ENCODE data around the gene LTBR.

The LTBR gene

DNA sequence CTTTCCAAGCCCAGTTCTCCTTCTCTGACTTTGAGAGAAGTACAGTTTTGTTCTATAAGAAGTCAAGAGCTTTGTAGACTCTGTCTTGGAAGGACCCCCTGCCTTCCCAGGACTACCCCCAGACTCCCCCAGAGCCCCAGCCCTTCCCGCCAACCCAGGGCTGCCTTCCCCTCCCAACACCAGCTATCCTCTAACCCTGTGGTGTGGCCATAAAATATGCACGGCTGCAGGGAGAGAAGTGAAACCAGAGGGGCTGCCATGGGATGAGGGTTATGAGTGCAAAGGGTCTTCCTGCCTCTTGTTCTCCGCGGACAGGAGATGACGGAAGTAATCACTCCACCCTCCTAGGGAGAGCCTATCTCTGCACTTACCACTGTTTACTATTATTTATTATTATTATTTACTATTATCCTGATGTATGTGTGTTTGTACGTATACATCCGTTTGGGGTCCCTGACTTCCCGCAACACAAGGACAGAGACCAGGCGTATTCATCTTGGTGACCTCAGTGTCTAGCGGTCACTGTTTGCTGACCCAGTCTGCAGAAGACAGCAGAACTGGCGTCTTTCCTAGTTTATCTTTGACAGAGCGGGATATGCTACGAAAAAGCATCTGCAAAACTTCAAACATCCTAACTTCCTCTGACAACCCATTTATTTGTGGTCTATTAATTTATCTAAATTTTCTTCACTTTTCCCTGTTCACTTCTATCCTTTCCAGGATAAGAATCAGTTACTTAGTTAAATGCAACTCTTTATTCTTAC lies 5.1 kb upstream of the LTBR start:
- no peak overlapping the region for H3K4me3 ChIP-seq (ENCODE audit: low read depth, low read length)
- TF ChIP-seq, protein P1, sequence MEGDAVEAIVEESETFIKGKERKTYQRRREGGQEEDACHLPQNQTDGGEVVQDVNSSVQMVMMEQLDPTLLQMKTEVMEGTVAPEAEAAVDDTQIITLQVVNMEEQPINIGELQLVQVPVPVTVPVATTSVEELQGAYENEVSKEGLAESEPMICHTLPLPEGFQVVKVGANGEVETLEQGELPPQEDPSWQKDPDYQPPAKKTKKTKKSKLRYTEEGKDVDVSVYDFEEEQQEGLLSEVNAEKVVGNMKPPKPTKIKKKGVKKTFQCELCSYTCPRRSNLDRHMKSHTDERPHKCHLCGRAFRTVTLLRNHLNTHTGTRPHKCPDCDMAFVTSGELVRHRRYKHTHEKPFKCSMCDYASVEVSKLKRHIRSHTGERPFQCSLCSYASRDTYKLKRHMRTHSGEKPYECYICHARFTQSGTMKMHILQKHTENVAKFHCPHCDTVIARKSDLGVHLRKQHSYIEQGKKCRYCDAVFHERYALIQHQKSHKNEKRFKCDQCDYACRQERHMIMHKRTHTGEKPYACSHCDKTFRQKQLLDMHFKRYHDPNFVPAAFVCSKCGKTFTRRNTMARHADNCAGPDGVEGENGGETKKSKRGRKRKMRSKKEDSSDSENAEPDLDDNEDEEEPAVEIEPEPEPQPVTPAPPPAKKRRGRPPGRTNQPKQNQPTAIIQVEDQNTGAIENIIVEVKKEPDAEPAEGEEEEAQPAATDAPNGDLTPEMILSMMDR (conservative IDR thresholded peaks at IDR 0.05; ENCODE audit: low read depth, low read length), result no peak
- no peak for DNase-seq (ENCODE audit: low read depth)

DNA sequence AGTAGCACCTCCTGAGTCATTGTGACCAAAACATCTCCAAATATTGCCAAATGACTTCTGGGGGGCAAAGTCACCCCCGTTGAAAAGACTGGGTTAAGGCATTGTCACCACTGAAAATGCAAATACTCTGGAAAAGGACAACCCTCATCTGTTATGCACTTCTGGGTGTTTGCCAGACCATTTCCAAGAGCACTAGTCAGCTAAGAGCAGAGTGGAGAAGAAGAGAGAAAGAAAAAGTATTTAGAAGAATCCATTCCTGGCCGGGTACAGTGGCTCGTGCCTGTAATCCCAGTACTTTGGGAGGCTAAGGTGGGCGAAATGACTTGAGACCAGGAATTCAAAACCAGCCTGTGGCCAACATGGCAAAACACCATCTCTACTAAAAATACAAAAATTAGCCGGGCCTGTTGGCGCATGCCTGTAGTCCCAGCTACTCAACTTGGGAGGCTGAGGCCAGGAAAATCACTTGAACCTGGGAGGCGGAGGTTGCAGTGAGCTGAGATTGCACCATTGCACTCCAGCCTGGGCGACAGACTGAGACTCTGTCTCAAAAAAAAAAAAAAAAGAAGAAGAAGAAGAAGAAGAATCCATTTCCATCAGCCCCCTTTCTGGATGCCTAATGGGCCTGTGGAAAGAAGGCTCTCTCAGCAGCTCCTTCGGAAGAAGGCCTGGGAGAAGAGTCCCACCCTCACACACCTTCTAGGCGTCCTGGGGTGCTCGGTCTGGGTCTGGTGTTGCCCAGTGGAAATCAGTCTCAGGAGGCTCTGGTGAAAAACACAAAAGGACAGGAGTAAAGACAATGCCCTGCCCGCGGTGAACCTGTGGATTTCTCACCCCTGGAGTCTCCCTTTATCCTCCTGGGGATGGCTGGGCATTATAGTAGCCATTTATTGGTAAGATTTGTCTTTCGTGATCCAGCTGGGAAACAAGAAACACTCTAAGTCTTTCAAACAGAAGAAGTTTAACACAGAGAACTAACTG lies 3.5 kb upstream of the LTBR start:
- peak; percentile 65 for DNase-seq (ENCODE audit: low read depth)
- H3K4me3 ChIP-seq (ENCODE audit: low read depth, low read length), result no peak overlapping the region
- TF ChIP-seq, protein P1 (conservative IDR thresholded peaks at IDR 0.05; ENCODE audit: low read depth, low read length), result no peak

DNA sequence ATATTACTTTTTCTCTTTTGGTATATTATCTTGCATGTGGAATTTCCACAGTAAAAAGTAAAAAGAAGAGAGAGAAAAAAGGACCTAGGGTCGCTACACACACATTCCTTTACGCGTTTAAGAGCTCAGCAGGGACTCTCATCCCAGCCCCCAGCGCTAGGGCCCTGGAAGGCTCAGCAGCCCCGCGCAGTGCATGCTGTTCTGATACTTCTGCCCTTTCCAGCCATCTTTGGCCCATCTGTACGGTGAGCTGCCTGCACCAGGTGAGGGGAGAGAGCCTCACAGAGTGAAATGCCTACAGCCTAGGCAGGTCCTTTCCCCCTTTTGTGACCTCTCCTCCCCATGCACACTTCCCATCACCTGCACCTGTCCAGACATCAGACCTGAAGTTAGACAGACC lies 1.6 kb upstream of the LTBR start:
- no peak overlapping the region for H3K4me3 ChIP-seq (ENCODE audit: low read depth, low read length)
- peak; percentile 17 for DNase-seq (ENCODE audit: low read depth)
- TF ChIP-seq, protein P1 (conservative IDR thresholded peaks at IDR 0.05; ENCODE audit: low read depth, low read length), result no peak

DNA sequence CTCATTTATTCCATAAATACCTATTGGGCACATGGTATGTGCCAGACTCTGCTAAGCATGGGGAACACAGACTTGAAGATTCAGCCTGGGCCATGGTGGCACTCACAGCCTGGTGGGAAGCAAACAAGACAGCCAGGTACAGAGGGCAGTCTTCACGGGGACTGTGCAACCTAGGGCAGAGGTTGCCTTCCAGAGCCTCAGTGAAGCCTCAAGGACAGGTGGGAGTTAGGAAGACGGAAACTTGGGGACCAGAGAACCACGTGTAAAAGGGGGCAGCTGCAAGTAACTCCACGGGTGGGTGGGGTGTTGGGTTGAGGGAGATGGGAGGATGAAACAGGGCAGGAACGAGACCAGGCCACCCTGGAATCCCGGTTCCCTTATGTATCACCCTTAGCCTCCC lies 980 bp upstream of the LTBR start:
- H3K4me3 ChIP-seq (ENCODE audit: low read depth, low read length), result no peak overlapping the region
- DNase-seq (ENCODE audit: low read depth), result no peak
- TF ChIP-seq, protein P1 (conservative IDR thresholded peaks at IDR 0.05; ENCODE audit: low read depth, low read length), result no peak

DNA sequence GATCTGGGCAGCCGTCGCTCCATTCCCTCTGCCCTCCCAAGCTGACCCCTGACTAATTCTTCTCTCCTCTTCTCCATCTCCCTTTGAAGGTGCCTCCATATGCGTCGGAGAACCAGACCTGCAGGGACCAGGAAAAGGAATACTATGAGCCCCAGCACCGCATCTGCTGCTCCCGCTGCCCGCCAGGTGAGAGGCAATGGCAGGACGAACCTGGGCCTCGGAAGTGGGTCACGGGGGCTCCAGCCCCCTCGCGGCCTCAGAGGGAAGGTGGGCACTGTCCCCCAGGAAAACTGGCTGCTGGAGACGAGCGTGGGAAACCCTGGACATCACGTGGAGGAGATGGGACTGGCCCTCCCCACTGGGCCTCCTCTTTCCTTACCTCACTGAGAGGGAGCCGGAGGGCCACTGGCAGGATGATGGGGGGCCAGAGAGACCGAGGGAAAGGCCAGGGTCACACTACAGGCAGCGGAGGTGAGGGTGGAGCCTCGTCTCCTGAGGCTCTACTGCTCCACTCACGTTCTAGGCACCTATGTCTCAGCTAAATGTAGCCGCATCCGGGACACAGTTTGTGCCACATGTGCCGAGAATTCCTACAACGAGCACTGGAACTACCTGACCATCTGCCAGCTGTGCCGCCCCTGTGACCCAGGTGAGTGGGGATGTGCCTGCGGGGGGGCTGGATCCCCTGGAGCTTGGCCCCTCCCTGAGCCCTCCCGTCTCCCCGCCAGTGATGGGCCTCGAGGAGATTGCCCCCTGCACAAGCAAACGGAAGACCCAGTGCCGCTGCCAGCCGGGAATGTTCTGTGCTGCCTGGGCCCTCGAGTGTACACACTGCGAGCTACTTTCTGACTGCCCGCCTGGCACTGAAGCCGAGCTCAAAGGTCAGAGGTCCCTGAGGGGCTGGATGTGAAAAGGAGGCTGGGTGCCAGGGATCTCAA lies 806 bp downstream of the LTBR start:
- TF ChIP-seq, protein P1 (conservative IDR thresholded peaks at IDR 0.05; ENCODE audit: low read depth, low read length), result no peak
- peak; percentile 20 for DNase-seq (ENCODE audit: low read depth)

DNA sequence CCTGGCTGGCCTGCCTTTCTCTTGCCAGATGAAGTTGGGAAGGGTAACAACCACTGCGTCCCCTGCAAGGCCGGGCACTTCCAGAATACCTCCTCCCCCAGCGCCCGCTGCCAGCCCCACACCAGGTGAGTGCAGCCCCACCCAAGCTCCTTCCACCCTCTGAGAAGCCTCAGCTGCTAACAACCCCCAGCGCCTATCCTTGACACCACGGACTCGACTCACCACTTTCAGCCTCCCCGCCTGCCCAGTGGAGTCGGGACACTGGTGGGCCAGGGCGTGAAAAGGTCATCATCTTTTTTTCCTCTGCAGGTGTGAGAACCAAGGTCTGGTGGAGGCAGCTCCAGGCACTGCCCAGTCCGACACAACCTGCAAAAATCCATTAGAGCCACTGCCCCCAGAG lies 2.1 kb downstream of the LTBR start:
- TF ChIP-seq, protein P1 (conservative IDR thresholded peaks at IDR 0.05; ENCODE audit: low read depth, low read length), result no peak
- H3K4me3 ChIP-seq (ENCODE audit: low read depth, low read length), result no peak overlapping the region
- no peak for DNase-seq (ENCODE audit: low read depth)

More for the DNA sequence above, 806 bp downstream of the LTBR start:
- H3K4me3 ChIP-seq (ENCODE audit: low read depth, low read length), result peak overlapping the region; percentile 73

All from choroid plexus epithelial cell (primary cell).